ENCODE data around the gene AGBL3.

GRCh38 chr7:134946260-134946659 is 40.0 kb upstream of the AGBL3 start:
- TF ChIP-seq CTCF (IDR thresholded peaks at IDR 0.05) (no peak), POLR2A (IDR thresholded peaks at IDR 0.05) (no peak)
